ENCODE data around the gene CRIM1.

The CRIM1 gene

GRCh38 chr2:36369163-36369562, 13.6 kb downstream of the CRIM1 start:
- TF ChIP-seq RAD21 (IDR thresholded peaks at IDR 0.05; ENCODE audit: low read depth), result no peak
- TF ChIP-seq ZBTB7A (IDR thresholded peaks at IDR 0.05; ENCODE audit: low read depth), result no peak
- no peak for TF ChIP-seq TCF12 (IDR thresholded peaks at IDR 0.05; ENCODE audit: low read depth)
- TF ChIP-seq YY1 (IDR thresholded peaks at IDR 0.05; ENCODE audit: low read depth), result no peak
- TF ChIP-seq MAX (IDR thresholded peaks at IDR 0.05), result no peak

GRCh38 chr2:36369716-36370115, 14.1 kb downstream of the CRIM1 start:
- TF ChIP-seq TEAD4 (IDR thresholded peaks at IDR 0.05) (no peak), USF1 (IDR thresholded peaks at IDR 0.05) (no peak), CEBPB (IDR thresholded peaks at IDR 0.05) (no peak), TCF12 (IDR thresholded peaks at IDR 0.05; ENCODE audit: low read depth) (no peak), FOXM1 (IDR thresholded peaks at IDR 0.05; ENCODE audit: borderline replicate concordance, low read depth) (no peak), ZBTB7A (IDR thresholded peaks at IDR 0.05; ENCODE audit: low read depth) (no peak), EGR1 (IDR thresholded peaks at IDR 0.05) (no peak), CREB1 (IDR thresholded peaks at IDR 0.05; ENCODE audit: low read depth) (no peak), YY1 (IDR thresholded peaks at IDR 0.05; ENCODE audit: low read depth) (no peak), MAX (IDR thresholded peaks at IDR 0.05) (no peak), EP300 (IDR thresholded peaks at IDR 0.05; ENCODE audit: borderline replicate concordance) (no peak)

GRCh38 chr2:36370281-36370680, 14.7 kb downstream of the CRIM1 start:
- TF ChIP-seq RAD21 (IDR thresholded peaks at IDR 0.05; ENCODE audit: low read depth) (no peak), CEBPB (IDR thresholded peaks at IDR 0.05) (no peak), TEAD4 (IDR thresholded peaks at IDR 0.05) (no peak), TAF1 (IDR thresholded peaks at IDR 0.05; ENCODE audit: low read depth) (no peak), REST (IDR thresholded peaks at IDR 0.05; ENCODE audit: low read depth) (no peak), ZBTB7A (IDR thresholded peaks at IDR 0.05; ENCODE audit: low read depth) (no peak), YY1 (IDR thresholded peaks at IDR 0.05; ENCODE audit: low read depth) (no peak), TCF12 (IDR thresholded peaks at IDR 0.05; ENCODE audit: low read depth) (no peak), FOXM1 (IDR thresholded peaks at IDR 0.05; ENCODE audit: borderline replicate concordance, low read depth) (no peak), USF1 (IDR thresholded peaks at IDR 0.05) (no peak), MAX (IDR thresholded peaks at IDR 0.05) (no peak), NFIC (IDR thresholded peaks at IDR 0.05) (no peak), EGR1 (IDR thresholded peaks at IDR 0.05) (no peak), EP300 (IDR thresholded peaks at IDR 0.05; ENCODE audit: borderline replicate concordance) (no peak), CREB1 (IDR thresholded peaks at IDR 0.05; ENCODE audit: low read depth) (no peak)

GRCh38 chr2:36371070-36371874, 15.7 kb downstream of the CRIM1 start:
- TF ChIP-seq RAD21 (IDR thresholded peaks at IDR 0.05; ENCODE audit: low read depth) (no peak), TCF12 (IDR thresholded peaks at IDR 0.05; ENCODE audit: low read depth) (no peak), NFIC (IDR thresholded peaks at IDR 0.05) (0 out of 2 replicates have a peak, but pooled peaks have one; percentile 3)

GRCh38 chr2:36371928-36372391, 16.4 kb downstream of the CRIM1 start:
- TF ChIP-seq ZBTB7A (IDR thresholded peaks at IDR 0.05; ENCODE audit: low read depth), result no peak
- peak; percentile 75 for TF ChIP-seq TCF12 (IDR thresholded peaks at IDR 0.05; ENCODE audit: low read depth)
- no peak for TF ChIP-seq REST (IDR thresholded peaks at IDR 0.05; ENCODE audit: low read depth)
- TF ChIP-seq NFIC (IDR thresholded peaks at IDR 0.05), result peak; percentile 87
- no peak for TF ChIP-seq YY1 (IDR thresholded peaks at IDR 0.05; ENCODE audit: low read depth)
- TF ChIP-seq TEAD4 (IDR thresholded peaks at IDR 0.05), result peak; percentile 96
- TF ChIP-seq FOXM1 (IDR thresholded peaks at IDR 0.05; ENCODE audit: borderline replicate concordance, low read depth), result peak; percentile 67; the same call in 1 of the 2 replicates
- 0 out of 2 replicates have a peak, but pooled peaks have one; percentile 11 for TF ChIP-seq RAD21 (IDR thresholded peaks at IDR 0.05; ENCODE audit: low read depth)
- TF ChIP-seq CREB1 (IDR thresholded peaks at IDR 0.05; ENCODE audit: low read depth), result no peak
- peak; percentile 87 for TF ChIP-seq EP300 (IDR thresholded peaks at IDR 0.05; ENCODE audit: borderline replicate concordance)
- TF ChIP-seq MAX (IDR thresholded peaks at IDR 0.05), result no peak
